Neural cell (in vitro differentiated cells): Measurements from ENCODE around the gene AMDHD2. TPM values are rescaled to one million over a fixed set of nuclear protein-coding genes. Genes with fewer than 3 reads are reported as not detected.

Experiments
- H2AFZ ChIP-seq: fragments of 200-600, 300-800 bp; sonication (generic), shearing (Covaris generic); 2 replicates; pipeline ENCODE4 v1.6.0; 2014; ENCODE audit warnings: low read depth, mild to moderate bottlenecking, antibody characterized with exemption, low read length, moderate library complexity
- H3F3A ChIP-seq: fragments of 200-600 bp; shearing (Covaris generic); 2 replicates; pipeline ENCODE4 v1.6.1; 2016; ENCODE audit warnings: mild to moderate bottlenecking, moderate library complexity, mixed read lengths, antibody characterized with exemption, low read length; ENCODE audit not compliant: insufficient read depth, poor library complexity, severe bottlenecking
- H3K27ac ChIP-seq: fragments of 200-600, 300-800 bp; sonication (generic), shearing (Covaris generic); 2 replicates; pipeline ENCODE4 v1.5.1; 2014; ENCODE audit warnings: mild to moderate bottlenecking, low read length, moderate library complexity
- H3K27me3 ChIP-seq: fragments of 300-800, 200-600 bp; sonication (generic), shearing (Covaris generic); 2 replicates; pipeline ENCODE4 v1.6.0; 2014; ENCODE audit warnings: mild to moderate bottlenecking, low read depth, low read length, moderate library complexity; ENCODE audit not compliant: insufficient read depth
- H3K36me3 ChIP-seq: fragments of 300-800, 200-600 bp; sonication (generic), shearing (Covaris generic); 2 replicates; pipeline ENCODE4 v1.5.1; 2014; ENCODE audit warnings: mild to moderate bottlenecking, antibody characterized with exemption, low read length, moderate library complexity; ENCODE audit not compliant: insufficient read depth
- H3K4me2 ChIP-seq: fragments of 300-800, 200-600 bp; sonication (generic), shearing (Covaris generic); 2 replicates; pipeline ENCODE4 v1.6.0; 2014; ENCODE audit warnings: mild to moderate bottlenecking, low read length
- H3K4me3 ChIP-seq: fragments of 300-800, 200-600 bp; sonication (generic), shearing (Covaris generic); 2 replicates; pipeline ENCODE4 v1.5.1; 2014; ENCODE audit warnings: mild to moderate bottlenecking, low read length, moderate library complexity
- H3K79me2 ChIP-seq: fragments of 200-600 bp; shearing (Covaris generic); replicated peaks from 2 replicates; pipeline ENCODE4 v1.6.0; 2014; ENCODE audit warnings: mild to moderate bottlenecking, low read length, moderate library complexity; ENCODE audit not compliant: insufficient read depth
- H3K9ac ChIP-seq: fragments of 300-800, 200-600 bp; sonication (generic), shearing (Covaris generic); 2 replicates; pipeline ENCODE4 v1.6.1; 2016; ENCODE audit warnings: mild to moderate bottlenecking, low read length, mixed read lengths
- H3K9me2 ChIP-seq: fragments of 200-600 bp; shearing (Covaris generic); 2 replicates; pipeline ENCODE4 v1.6.1; 2016; ENCODE audit warnings: mild to moderate bottlenecking, low read length, mixed read lengths; ENCODE audit not compliant: insufficient read depth
- H3K9me3 ChIP-seq: fragments of 200-600, 300-800 bp; sonication (generic), shearing (Covaris generic); 2 replicates; pipeline ENCODE4 v1.6.1; 2016; ENCODE audit warnings: mild to moderate bottlenecking, mixed run types, low read length, moderate library complexity, mixed read lengths
- H4K20me1 ChIP-seq: fragments of 200-600 bp; shearing (Covaris generic); 2 replicates; pipeline ENCODE4 v1.6.1; 2016; ENCODE audit warnings: mild to moderate bottlenecking, mixed run types; ENCODE audit not compliant: insufficient read depth
- CTCF ChIP-seq: fragments of 450-650 bp; IDR thresholded peaks from 2 replicates; pipeline ENCODE4 v1.5.1; 2014; ENCODE audit warnings: antibody characterized with exemption, mild to moderate bottlenecking, moderate library complexity; ENCODE audit not compliant: poor library complexity, severe bottlenecking
- EP300 ChIP-seq: fragments of 450-650 bp; conservative IDR thresholded peaks from 2 replicates; pipeline ENCODE4 v1.6.1; 2014; ENCODE audit warnings: antibody characterized with exemption, mild to moderate bottlenecking, moderate library complexity; ENCODE audit not compliant: poor library complexity, severe bottlenecking
- EZH2 ChIP-seq: fragments of 200-600, 300-800 bp; shearing (Covaris generic), sonication (generic); IDR thresholded peaks from 2 replicates; pipeline ENCODE4 v1.6.1; 2014; ENCODE audit warnings: antibody characterized with exemption, low read length, borderline replicate concordance, mild to moderate bottlenecking; ENCODE audit not compliant: insufficient read depth, poor library complexity, severe bottlenecking
- MXI1 ChIP-seq: fragments of 450-650 bp; conservative IDR thresholded peaks from 2 replicates; pipeline ENCODE4 v1.6.1; 2014; ENCODE audit warnings: antibody characterized with exemption, mild to moderate bottlenecking; ENCODE audit not compliant: poor library complexity, severe bottlenecking
- POLR2AphosphoS5 ChIP-seq: IDR thresholded peaks from 2 replicates; pipeline ENCODE4 v1.6.1; 2012
- REST ChIP-seq: IDR thresholded peaks from 2 replicates; pipeline ENCODE4 v1.6.1; 2012; ENCODE audit warnings: borderline replicate concordance
- TAF1 ChIP-seq: IDR thresholded peaks from 2 replicates; pipeline ENCODE4 v1.6.1; 2012; ENCODE audit warnings: low read depth
- polyA plus RNA-seq: library from polyadenylated mRNA; depleted of rRNA; stranded (reverse); fragments of >200 nt; gene quantifications from 2 replicates; pipeline ENCODE4 v1.2.3, GENCODE V29; 2014

Gene AMDHD2
- polyA plus RNA-seq, 1 donor from 2014 or later: 50.0 TPM

GRCh38 chr16:2474877-2475412 is 45.2 kb upstream of the AMDHD2 start, which contains the start of gene TBC1D24:
TBC1D24 (plus strand) TSS chr16:2475127; CDS start chr16:2496149, 21,022 bp downstream.
- Histone ChIP-seq H3K4me3 (peak within 1 kb of the TSS; percentile 94), H3K4me2 (peak within 1 kb of the TSS; percentile 89), H2AFZ (peak within 1 kb of the TSS; percentile 60), H4K20me1 (no peaks in the 10 kb centered on the region), H3K9me3 (no peaks in the 10 kb centered on the region), H3K9ac (peak within 1 kb of the TSS; percentile 73), H3K27me3 (no peaks in the 10 kb centered on the region), H3K9me2 (no peaks in the 10 kb centered on the region), H3K36me3 (no peaks in the 10 kb centered on the region), H3K79me2 (peaks cover 8% of the 10 kb centered on the region), H3F3A (no peaks in the 10 kb centered on the region), H3K27ac (peak within 1 kb of the TSS; percentile 16)
- TF ChIP-seq POLR2AphosphoS5 (peak; percentile 73), MXI1 (no peak)

GRCh38 chr16:2475413-2476344 is 44.5 kb upstream of the AMDHD2 start:
- TF ChIP-seq REST (peak; percentile 8), MXI1 (no peak), CTCF (no peak)
- H3K9me3 ChIP-seq: no peaks in the 10 kb centered on the region
- no peaks in the 10 kb centered on the region for H3K9me2 ChIP-seq
- H3K4me3 ChIP-seq: peak overlapping the region; percentile 94
- no peaks in the 10 kb centered on the region for H3K27me3 ChIP-seq
- no peaks in the 10 kb centered on the region for H3F3A ChIP-seq
- H3K4me2 ChIP-seq: peak overlapping the region; percentile 89
- H3K27ac ChIP-seq: no peak overlapping the region
- no peaks in the 10 kb centered on the region for H4K20me1 ChIP-seq
- H3K79me2 ChIP-seq: peaks cover 8% of the 10 kb centered on the region
- H2AFZ ChIP-seq: no peak overlapping the region
- peak overlapping the region; percentile 73 for H3K9ac ChIP-seq
- H3K36me3 ChIP-seq: no peaks in the 10 kb centered on the region

DNA sequence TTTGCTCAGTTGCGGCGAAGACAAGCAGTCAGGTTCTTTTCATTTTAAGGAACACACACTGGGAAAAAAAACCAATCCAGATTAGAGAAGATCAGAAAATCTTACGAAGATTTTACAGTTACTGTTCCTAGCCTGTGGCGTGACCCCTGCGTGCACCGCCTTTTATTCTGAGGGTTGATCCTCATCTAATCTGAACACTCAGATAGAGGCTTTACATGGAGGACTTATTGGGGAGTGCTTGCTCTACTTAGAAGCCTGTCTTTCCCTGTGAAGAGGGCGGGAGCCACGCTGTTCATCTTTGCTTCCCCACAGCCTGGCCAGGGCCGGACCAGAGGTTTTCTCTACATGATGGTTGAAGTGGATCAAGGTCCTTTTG is 43.8 kb upstream of the AMDHD2 start:
- H3K4me2 ChIP-seq: no peak overlapping the region
- H3K36me3 ChIP-seq: no peaks in the 10 kb centered on the region
- H3F3A ChIP-seq: no peaks in the 10 kb centered on the region
- no peak overlapping the region for H3K27ac ChIP-seq
- no peaks in the 10 kb centered on the region for H3K9me3 ChIP-seq
- no peak overlapping the region for H3K9ac ChIP-seq
- no peak for TF ChIP-seq EP300
- TF ChIP-seq TAF1: no peak
- TF ChIP-seq REST: no peak
- no peak for TF ChIP-seq POLR2AphosphoS5
- TF ChIP-seq EZH2: no peak
- TF ChIP-seq MXI1: no peak
- peak overlapping the region; percentile 94 for H3K4me3 ChIP-seq
- H3K27me3 ChIP-seq: no peaks in the 10 kb centered on the region
- no peaks in the 10 kb centered on the region for H4K20me1 ChIP-seq
- H3K79me2 ChIP-seq: peaks cover 8% of the 10 kb centered on the region
- no peak overlapping the region for H2AFZ ChIP-seq
- H3K9me2 ChIP-seq: no peaks in the 10 kb centered on the region
